CD4-positive, CD25-positive, alpha-beta regulatory T cell (primary cell): ENCODE data around the gene MANEAL. TPM values are rescaled to one million over a fixed set of nuclear protein-coding genes. Genes with fewer than 3 reads are reported as not detected.

ENCODE experiments used
- ATAC-seq, 2 donors: fragments of 150-1000 bp; cut with Tn5 transposase; one replicate each; pipeline ENCODE4 v1.10.0; 2021; ENCODE audit warnings: low read depth in 2 of 2, moderate number of reproducible peaks in 2 of 2, moderate library complexity in 1 of 2
- DNase-seq, 3 donors: peaks; one replicate each; pipeline versions ENCODE4 v3.0.0 to v3.0.0-alpha.2; 2012 to 2022; ENCODE audit warnings: mixed read lengths in 1 of 3
- H3K27ac ChIP-seq: one replicate; pipeline ENCODE4 v1.7.0; 2013; ENCODE audit warnings: mild to moderate bottlenecking, low read length; ENCODE audit not compliant: insufficient read depth, poor library complexity, severe bottlenecking
- H3K27me3 ChIP-seq: one replicate; pipeline ENCODE4 v1.7.0; 2013; ENCODE audit warnings: low read length; ENCODE audit not compliant: control insufficient read depth, insufficient read depth
- H3K36me3 ChIP-seq: one replicate; pipeline ENCODE4 v1.7.0; 2013; ENCODE audit warnings: mild to moderate bottlenecking, low read length, moderate library complexity; ENCODE audit not compliant: control insufficient read depth, insufficient read depth
- H3K4me1 ChIP-seq: 2 replicates; pipeline ENCODE4 v1.7.0; 2013; ENCODE audit warnings: mild to moderate bottlenecking, low read length; ENCODE audit not compliant: insufficient read depth, control insufficient read depth, poor library complexity, severe bottlenecking
- H3K4me3 ChIP-seq: one replicate; pipeline ENCODE4 v1.7.0; 2013; ENCODE audit warnings: low read depth, mild to moderate bottlenecking, low read length, moderate library complexity
- H3K9me3 ChIP-seq, 2 experiments: 1 replicate in 1 of 2; 2 replicates in 1 of 2; pipeline ENCODE4 v1.7.0; 2013; ENCODE audit warnings: low read length in 2 of 2, mild to moderate bottlenecking in 1 of 2, moderate library complexity in 1 of 2; ENCODE audit not compliant: control insufficient read depth in 2 of 2
- H3K27ac Mint-ChIP-seq, 3 donors: one replicate each; pipeline ENCODE4 v1.8.0; 2020 to 2022; ENCODE audit warnings: mild to moderate bottlenecking in 3 of 3, mixed read lengths in 3 of 3, moderate library complexity in 2 of 3
- H3K27me3 Mint-ChIP-seq: one replicate; pipeline ENCODE4 v1.8.0; 2022; ENCODE audit warnings: mild to moderate bottlenecking, mixed read lengths
- H3K36me3 Mint-ChIP-seq: one replicate; pipeline ENCODE4 v1.8.0; 2020; ENCODE audit warnings: mixed read lengths
- H3K4me1 Mint-ChIP-seq, 4 donors: one replicate each; pipeline ENCODE4 v1.8.0; 2020 to 2022; ENCODE audit warnings: mixed read lengths in 4 of 4, mild to moderate bottlenecking in 1 of 4
- H3K4me3 Mint-ChIP-seq, 4 donors: one replicate each; pipeline ENCODE4 v1.8.0; 2020 to 2022; ENCODE audit warnings: mild to moderate bottlenecking in 4 of 4, mixed read lengths in 4 of 4, moderate library complexity in 3 of 4
- H3K9me3 Mint-ChIP-seq, 7 donors: one replicate each; pipeline ENCODE4 v1.8.0; 2020 to 2022; ENCODE audit warnings: mixed read lengths in 7 of 7, mild to moderate bottlenecking in 3 of 7, moderate library complexity in 2 of 7
- polyA plus RNA-seq, 4 donors: library from polyadenylated mRNA; unstranded; fragments of 300-500 nt; fragmentation: Illumina TruSeq; gene quantifications; one replicate each; pipeline ENCODE4 v1.2.3, GENCODE V29; 2021
- total RNA-seq: library from RNA; stranded (reverse); gene quantifications from one replicate; pipeline ENCODE4 v1.2.3, GENCODE V29; 2022

MANEAL gene
- total and polyA plus RNA-seq, 5 donors from 2014 or later: 0.69 to 2.4 (median 1.4) TPM

GRCh38 chr1:37839676-37840075, 46.0 kb downstream of the MANEAL start:
- Mint-ChIP-seq H3K4me3 (no peak overlapping the region), H3K9me3 (no peaks in the 10 kb centered on the region), H3K27ac (no peak overlapping the region), H3K4me1 (peaks cover under 1 to 13% (median 7%) of the 10 kb centered on the region in 4 donors), H3K36me3 (peaks cover 33% of the 10 kb centered on the region), H3K27me3 (no peaks in the 10 kb centered on the region)
- Histone ChIP-seq H3K4me3 (no peak overlapping the region), H3K4me1 (no peaks in the 10 kb centered on the region), H3K27ac (no peak overlapping the region), H3K27me3 (no peaks in the 10 kb centered on the region), H3K9me3 (no peaks in the 10 kb centered on the region), H3K36me3 (peaks cover 67% of the 10 kb centered on the region)
- DNase-seq (no peak), ATAC-seq (no peak)

- no peaks in the 10 kb centered on the region for H3K9me3 ChIP-seq
- H3K9me3 Mint-ChIP-seq: no peaks in the 10 kb centered on the region
- no peaks in the 10 kb centered on the region for H3K27me3 ChIP-seq
- peaks cover 4 to 23% (median 14%) of the 10 kb centered on the region in 4 donors for H3K4me1 Mint-ChIP-seq
- DNase-seq (no peak), ATAC-seq (no peak)
- H3K4me3 Mint-ChIP-seq: no peak overlapping the region
- no peak overlapping the region for H3K27ac Mint-ChIP-seq
- H3K27ac ChIP-seq: no peak overlapping the region
- H3K4me1 ChIP-seq: no peaks in the 10 kb centered on the region
- no peak overlapping the region for H3K4me3 ChIP-seq
- no peaks in the 10 kb centered on the region for H3K27me3 Mint-ChIP-seq
- peaks cover 60% of the 10 kb centered on the region for H3K36me3 ChIP-seq
- peaks cover 36% of the 10 kb centered on the region for H3K36me3 Mint-ChIP-seq
Measured at GRCh38 chr1:37840711-37841110, 47.1 kb downstream of the MANEAL start.

GRCh38 chr1:37841652-37842051, 48.0 kb downstream of the MANEAL start:
- Histone ChIP-seq H3K36me3 (peaks cover 54% of the 10 kb centered on the region), H3K27me3 (no peaks in the 10 kb centered on the region), H3K4me3 (no peak overlapping the region), H3K9me3 (no peaks in the 10 kb centered on the region), H3K27ac (no peak overlapping the region), H3K4me1 (peaks cover 4% of the 10 kb centered on the region)
- H3K27ac Mint-ChIP-seq: no peak overlapping the region
- ATAC-seq: no peak
- no peaks in the 10 kb centered on the region for H3K9me3 Mint-ChIP-seq
- DNase-seq: no peak
- H3K4me1 Mint-ChIP-seq: peaks cover 13 to 32% (median 22%) of the 10 kb centered on the region in 4 donors
- no peak overlapping the region for H3K4me3 Mint-ChIP-seq
- peaks cover 40% of the 10 kb centered on the region for H3K36me3 Mint-ChIP-seq
- no peaks in the 10 kb centered on the region for H3K27me3 Mint-ChIP-seq

- no peaks in the 10 kb centered on the region for H3K27me3 ChIP-seq
- no peak overlapping the region for H3K4me3 ChIP-seq
- no peaks in the 10 kb centered on the region for H3K27me3 Mint-ChIP-seq
- no peak overlapping the region for H3K27ac ChIP-seq
- H3K4me1 ChIP-seq: peaks cover 7% of the 10 kb centered on the region
- H3K36me3 Mint-ChIP-seq: peaks cover 32% of the 10 kb centered on the region
- no peak for DNase-seq
- H3K9me3 ChIP-seq: no peaks in the 10 kb centered on the region
- H3K4me1 Mint-ChIP-seq: peaks cover 27 to 55% (median 34%) of the 10 kb centered on the region in 4 donors
- H3K36me3 ChIP-seq: peaks cover 32% of the 10 kb centered on the region
- peak overlapping the region in 1 of 3 donors; percentile 63 for H3K27ac Mint-ChIP-seq
- H3K9me3 Mint-ChIP-seq: no peaks in the 10 kb centered on the region
- no peak for ATAC-seq
- no peak overlapping the region for H3K4me3 Mint-ChIP-seq
Measured at GRCh38 chr1:37844536-37844935, 50.9 kb downstream of the MANEAL start.

- Histone ChIP-seq H3K27ac (no peak overlapping the region), H3K27me3 (no peaks in the 10 kb centered on the region), H3K9me3 (no peaks in the 10 kb centered on the region), H3K36me3 (peaks cover 29% of the 10 kb centered on the region), H3K4me1 (peaks cover 7% of the 10 kb centered on the region), H3K4me3 (no peak overlapping the region)
- Mint-ChIP-seq H3K4me1 (peaks cover 27 to 57% (median 35%) of the 10 kb centered on the region in 4 donors), H3K4me3 (peak overlapping the region in 1 of 4 donors; percentile 54), H3K36me3 (peaks cover 27% of the 10 kb centered on the region), H3K9me3 (no peaks in the 10 kb centered on the region), H3K27me3 (no peaks in the 10 kb centered on the region), H3K27ac (peak overlapping the region; percentile 14 to 63 (median 46))
- ATAC-seq (no peak), DNase-seq (no peak)
Measured at GRCh38 chr1:37845049-37845646, 51.5 kb downstream of the MANEAL start.

- Mint-ChIP-seq H3K36me3 (peaks cover 27% of the 10 kb centered on the region), H3K9me3 (no peaks in the 10 kb centered on the region), H3K27ac (peak overlapping the region; percentile 46 to 79 (median 61)), H3K27me3 (no peaks in the 10 kb centered on the region), H3K4me3 (no peak overlapping the region), H3K4me1 (peaks cover 27 to 57% (median 35%) of the 10 kb centered on the region in 4 donors)
- Histone ChIP-seq H3K27ac (no peak overlapping the region), H3K27me3 (no peaks in the 10 kb centered on the region), H3K4me3 (no peak overlapping the region), H3K9me3 (no peaks in the 10 kb centered on the region), H3K4me1 (peaks cover 9% of the 10 kb centered on the region), H3K36me3 (peaks cover 23% of the 10 kb centered on the region)
- DNase-seq (no peak), ATAC-seq (no peak)
Measured at GRCh38 chr1:37845786-37846185, 52.1 kb downstream of the MANEAL start.

GRCh38 chr1:37846647-37847339, 53.1 kb downstream of the MANEAL start:
- peaks cover 27 to 57% (median 35%) of the 10 kb centered on the region in 4 donors for H3K4me1 Mint-ChIP-seq
- no peak for ATAC-seq
- peaks cover 19% of the 10 kb centered on the region for H3K4me1 ChIP-seq

More at GRCh38 chr1:37846647-37847339, 53.1 kb downstream of the MANEAL start:
- peaks cover 15% of the 10 kb centered on the region for H3K36me3 ChIP-seq
- Mint-ChIP-seq H3K36me3 (peaks cover 27% of the 10 kb centered on the region), H3K9me3 (no peaks in the 10 kb centered on the region), H3K27me3 (no peaks in the 10 kb centered on the region), H3K4me3 (peak overlapping the region in 2 of 4 donors; percentile 8 to 27), H3K27ac (peak overlapping the region in 2 of 3 donors; percentile 61 to 80)
- H3K4me3 ChIP-seq: peak overlapping the region; percentile 3
- no peaks in the 10 kb centered on the region for H3K9me3 ChIP-seq
- DNase-seq: no peak
- no peak overlapping the region for H3K27ac ChIP-seq
- no peaks in the 10 kb centered on the region for H3K27me3 ChIP-seq
